Measurements from ENCODE around the gene BMI1. TPM values are rescaled to one million over a fixed set of nuclear protein-coding genes. Genes with fewer than 3 reads are reported as not detected.
A peak's percentile ranks its signal among the peaks of the same experiment; 100 is the strongest.

BMI1 gene
- total RNA-seq, 4 donors from 2014 or later, result 16.7 to 37.6 (median 28.3) TPM

DNA sequence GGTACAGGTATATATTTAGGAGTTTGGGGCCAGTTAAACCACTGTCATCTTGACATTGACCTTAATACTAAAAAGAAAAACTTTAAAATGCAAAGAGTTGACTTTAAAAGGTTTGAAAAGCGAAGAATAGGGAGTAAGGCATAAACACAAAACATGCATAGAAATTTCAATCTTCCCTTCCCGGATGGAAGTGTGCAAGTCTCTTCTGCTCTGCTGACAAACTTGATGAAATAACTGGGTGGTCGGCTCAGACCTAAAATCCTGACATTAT lies 21.0 kb downstream of the BMI1 start:
- intact Hi-C loops (cut with DNase I; ENCODE audit: low total_unique reads), result no loop called here
- H3K4me3 ChIP-seq (ENCODE audit: low read depth, poor library complexity, severe bottlenecking), result no peak overlapping the region
- WGBS, 2 donors, result 54 to 56% methylated on average over 3 of the region's 3 CpGs
- no peak for TF ChIP-seq POLR2A (IDR thresholded peaks at IDR 0.05)
- TF ChIP-seq, protein P1, sequence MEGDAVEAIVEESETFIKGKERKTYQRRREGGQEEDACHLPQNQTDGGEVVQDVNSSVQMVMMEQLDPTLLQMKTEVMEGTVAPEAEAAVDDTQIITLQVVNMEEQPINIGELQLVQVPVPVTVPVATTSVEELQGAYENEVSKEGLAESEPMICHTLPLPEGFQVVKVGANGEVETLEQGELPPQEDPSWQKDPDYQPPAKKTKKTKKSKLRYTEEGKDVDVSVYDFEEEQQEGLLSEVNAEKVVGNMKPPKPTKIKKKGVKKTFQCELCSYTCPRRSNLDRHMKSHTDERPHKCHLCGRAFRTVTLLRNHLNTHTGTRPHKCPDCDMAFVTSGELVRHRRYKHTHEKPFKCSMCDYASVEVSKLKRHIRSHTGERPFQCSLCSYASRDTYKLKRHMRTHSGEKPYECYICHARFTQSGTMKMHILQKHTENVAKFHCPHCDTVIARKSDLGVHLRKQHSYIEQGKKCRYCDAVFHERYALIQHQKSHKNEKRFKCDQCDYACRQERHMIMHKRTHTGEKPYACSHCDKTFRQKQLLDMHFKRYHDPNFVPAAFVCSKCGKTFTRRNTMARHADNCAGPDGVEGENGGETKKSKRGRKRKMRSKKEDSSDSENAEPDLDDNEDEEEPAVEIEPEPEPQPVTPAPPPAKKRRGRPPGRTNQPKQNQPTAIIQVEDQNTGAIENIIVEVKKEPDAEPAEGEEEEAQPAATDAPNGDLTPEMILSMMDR (IDR thresholded peaks at IDR 0.05), result no peak
- no peak for DNase-seq (ENCODE audit: low spot score in 2 of 2)

DNA sequence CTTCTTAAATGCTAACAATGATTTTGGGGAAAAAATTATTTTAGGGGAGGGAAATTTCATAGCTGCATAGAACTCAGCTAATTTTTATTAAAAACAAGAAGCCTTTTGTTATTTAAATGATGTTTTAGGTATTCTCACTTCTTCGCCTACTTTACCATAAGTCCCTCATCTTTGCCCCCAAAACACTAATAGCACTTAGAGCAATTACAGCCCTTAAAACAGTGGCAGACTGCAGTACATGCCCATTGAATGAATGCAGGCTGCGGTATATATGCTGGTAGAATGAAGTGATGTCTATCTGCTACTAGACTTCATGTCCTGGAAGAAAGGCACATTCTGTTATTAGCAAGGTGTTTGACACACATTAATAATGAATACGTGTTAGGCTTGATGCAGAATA lies 21.5 kb downstream of the BMI1 start:
- TF ChIP-seq, protein P1 (IDR thresholded peaks at IDR 0.05), result no peak
- TF ChIP-seq POLR2A (IDR thresholded peaks at IDR 0.05), result no peak
- H3K4me3 ChIP-seq (ENCODE audit: low read depth, poor library complexity, severe bottlenecking), result no peak overlapping the region
- intact Hi-C loops (cut with DNase I; ENCODE audit: low total_unique reads), result no loop called here
- no peak for DNase-seq (ENCODE audit: low spot score in 2 of 2)
- 51 to 52% methylated on average over 3 of the region's 3 CpGs for WGBS, 2 donors

DNA sequence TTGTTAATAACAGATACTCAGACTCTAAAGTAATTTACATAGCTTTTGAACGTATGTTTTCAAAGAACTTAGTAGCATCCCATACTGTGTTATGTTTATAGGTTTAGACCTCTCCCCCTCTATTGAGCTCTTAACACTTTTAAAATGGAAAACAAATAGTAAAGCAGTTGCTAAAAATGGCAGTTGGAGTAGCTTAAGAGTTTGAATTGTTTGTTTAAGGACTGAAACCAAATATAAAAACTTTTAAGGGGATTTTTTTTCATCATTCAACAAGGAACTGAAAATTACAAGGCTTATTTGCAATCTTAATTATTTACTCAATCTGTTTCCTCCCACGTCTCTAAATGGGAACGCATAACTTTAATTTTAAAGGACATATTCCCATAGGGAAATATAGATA lies 22.8 kb downstream of the BMI1 start:
- no peak for TF ChIP-seq POLR2A (IDR thresholded peaks at IDR 0.05)
- TF ChIP-seq, protein P1 (IDR thresholded peaks at IDR 0.05), result no peak
- H3K4me3 ChIP-seq (ENCODE audit: low read depth, poor library complexity, severe bottlenecking), result no peak overlapping the region
- DNase-seq (ENCODE audit: low spot score in 2 of 2), result no peak
- intact Hi-C loops (cut with DNase I; ENCODE audit: low total_unique reads), result no loop called here
- WGBS, 2 donors, result 21 to 27% methylated on average over 3 of the region's 3 CpGs

DNA sequence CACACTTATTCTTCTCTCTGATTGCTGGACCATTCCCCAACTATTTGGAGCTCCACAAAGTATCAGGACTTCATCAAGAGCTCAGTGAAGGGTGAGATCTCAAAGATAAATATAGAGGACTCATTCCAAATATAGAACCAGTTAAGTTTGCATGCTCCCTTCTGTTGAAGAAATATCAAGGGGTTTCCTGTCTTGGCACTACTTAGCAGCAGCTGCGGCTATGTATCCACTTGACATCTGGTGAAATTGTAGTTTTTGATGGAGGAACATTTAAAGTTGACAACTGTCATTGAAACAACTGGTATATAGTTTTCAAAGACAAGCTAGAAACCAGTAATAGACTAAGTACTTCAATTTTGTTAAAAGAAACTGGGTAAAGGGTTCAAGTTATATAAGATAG lies 23.4 kb downstream of the BMI1 start:
- DNase-seq (ENCODE audit: low spot score in 2 of 2), result no peak
- TF ChIP-seq POLR2A (IDR thresholded peaks at IDR 0.05), result no peak
- TF ChIP-seq, protein P1 (IDR thresholded peaks at IDR 0.05), result no peak
- intact Hi-C loops (cut with DNase I; ENCODE audit: low total_unique reads), result no loop called here
- H3K4me3 ChIP-seq (ENCODE audit: low read depth, poor library complexity, severe bottlenecking), result no peak overlapping the region
- 21 to 43% methylated on average over 1 of the region's 1 CpG for WGBS, 2 donors

DNA sequence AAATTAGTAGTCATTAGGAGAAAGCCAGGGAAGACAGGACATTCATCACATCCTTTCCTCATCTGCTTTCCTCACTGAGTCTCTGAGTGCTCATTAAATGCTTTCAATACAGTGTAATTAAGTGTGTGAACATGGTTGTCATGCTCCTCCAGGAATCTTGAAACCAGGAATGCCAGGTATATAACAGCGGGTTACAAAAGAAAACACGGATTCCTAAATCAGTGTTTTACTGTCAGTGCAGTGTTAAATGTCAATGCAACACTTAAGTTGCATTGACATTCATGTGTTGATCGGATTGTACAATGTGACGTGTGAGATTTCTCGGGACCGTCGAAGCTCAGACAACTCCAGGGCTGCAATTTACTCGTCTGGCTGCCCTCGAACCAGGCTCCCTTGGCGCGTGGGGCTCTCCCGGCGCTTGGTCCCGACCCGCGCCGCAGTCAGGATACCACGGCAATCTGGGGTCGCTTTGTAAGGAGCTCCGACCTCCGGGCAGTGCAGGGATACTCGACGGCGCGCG lies 23.9 kb downstream of the BMI1 start:
- H3K4me3 ChIP-seq (ENCODE audit: low read depth, poor library complexity, severe bottlenecking), result no peak overlapping the region
- DNase-seq (ENCODE audit: low spot score in 2 of 2), result no peak
- TF ChIP-seq, protein P1 (IDR thresholded peaks at IDR 0.05), result no peak
- TF ChIP-seq POLR2A (IDR thresholded peaks at IDR 0.05), result no peak
- intact Hi-C loops (cut with DNase I; ENCODE audit: low total_unique reads), result no loop called here
- WGBS, 2 donors, result 15% methylated on average over 13 to 19 of the region's 26 CpGs

DNA sequence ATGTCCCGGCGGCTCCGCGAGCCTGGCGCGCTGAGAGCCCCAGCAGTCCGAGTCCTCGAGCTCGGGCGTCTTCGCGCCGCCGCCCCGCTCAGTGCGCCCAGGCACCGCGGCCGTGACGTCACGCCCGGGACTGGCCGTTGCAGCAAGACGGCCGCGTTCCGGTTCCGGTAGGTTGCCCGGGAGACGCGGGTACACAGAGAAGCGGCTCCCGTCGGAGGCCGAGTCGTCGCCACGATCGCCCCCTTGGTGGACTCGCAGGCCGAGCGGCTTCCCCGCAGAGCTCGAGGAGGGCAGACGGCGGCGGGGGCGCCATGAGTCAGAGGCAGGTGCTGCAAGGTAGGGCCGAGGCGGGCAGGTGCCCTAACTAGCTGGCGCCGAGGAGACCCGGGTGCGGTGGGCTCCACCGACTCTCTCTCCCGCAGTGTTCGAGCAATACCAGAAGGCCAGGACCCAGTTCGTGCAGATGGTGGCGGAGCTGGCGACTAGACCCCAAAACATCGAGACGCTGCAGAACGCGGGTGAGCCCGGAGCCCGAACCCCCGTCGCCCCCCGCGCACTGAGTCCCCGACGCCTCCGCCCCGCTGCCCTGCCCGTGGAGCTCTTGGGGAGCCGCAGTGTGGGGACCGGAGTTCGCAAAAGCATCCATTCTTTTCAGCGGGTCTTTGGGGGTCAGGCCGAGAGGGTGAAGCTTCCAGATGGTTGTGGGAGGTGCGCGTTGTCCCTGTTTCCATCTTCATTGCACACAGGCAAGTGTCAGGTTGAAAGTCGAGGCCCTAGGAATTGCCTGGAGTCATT lies 24.6 kb downstream of the BMI1 start, which contains the start of gene SPAG6:
SPAG6 (plus strand) TSS at position 196 of the 795 bp plus-strand sequence; CDS start at position 312, 116 bp downstream.
- no peak for TF ChIP-seq POLR2A (IDR thresholded peaks at IDR 0.05)
- TF ChIP-seq, protein P1 (IDR thresholded peaks at IDR 0.05), result no peak
- peak in 1 of 2 donors; percentile 89 for DNase-seq (ENCODE audit: low spot score in 2 of 2)
- 7 to 12% methylated on average over 41 to 42 of the region's 83 CpGs for whole genome bisulfite sequencing, 2 donors
- no peak within 1 kb of the TSS for H3K4me3 ChIP-seq (ENCODE audit: low read depth, poor library complexity, severe bottlenecking)
- intact Hi-C loops (cut with DNase I; ENCODE audit: low total_unique reads), result no loop called here
